Epithelial cell of esophagus (primary cell): Measurements from ENCODE around the gene C1QTNF12.

Source experiments
- DNase-seq: peaks from one replicate; pipeline ENCODE4 v3.0.0; 2010; ENCODE audit warnings: low read depth
- H3K4me3 ChIP-seq: 2 replicates; pipeline ENCODE4 v1.5.1; 2011; ENCODE audit warnings: mild to moderate bottlenecking, low read length, control low read depth
- CTCF ChIP-seq: IDR thresholded peaks from 2 replicates; pipeline ENCODE4 v1.5.1; 2011; ENCODE audit warnings: low read depth, mild to moderate bottlenecking, low read length, control low read depth, inconsistent platforms; ENCODE audit not compliant: insufficient read depth; ENCODE audit errors: missing control alignments

Gene C1QTNF12

GRCh38 chr1:1231400-1232207, 14.9 kb downstream of the C1QTNF12 start, which contains the start of gene SDF4:
Gene SDF4, minus strand, starts transcription at chr1:1232001. Its CDS starts 3,229 bp downstream, at chr1:1228772.
- DNase-seq, result peak; percentile 97
- H3K4me3 ChIP-seq, result peak within 1 kb of the TSS; percentile 95
- TF ChIP-seq CTCF, result no peak

- peak overlapping the region; percentile 95 for H3K4me3 ChIP-seq
- TF ChIP-seq CTCF, result peak; percentile 47
- peak; percentile 58 for DNase-seq
These were observed 15.7 kb downstream of the C1QTNF12 start for GRCh38 chr1:1230656-1231399.

GRCh38 chr1:1229770-1230169, 16.8 kb downstream of the C1QTNF12 start:
- no peak for TF ChIP-seq CTCF
- H3K4me3 ChIP-seq, result no peak overlapping the region
- no peak for DNase-seq

- H3K4me3 ChIP-seq, result no peak overlapping the region
- no peak for TF ChIP-seq CTCF
- no peak for DNase-seq
These were observed 17.8 kb downstream of the C1QTNF12 start for GRCh38 chr1:1228596-1229321.

GRCh38 chr1:1228187-1228586, 18.3 kb downstream of the C1QTNF12 start:
- no peak for TF ChIP-seq CTCF
- H3K4me3 ChIP-seq, result no peak overlapping the region
- DNase-seq, result no peak

- TF ChIP-seq CTCF, result no peak
- DNase-seq, result no peak
- H3K4me3 ChIP-seq, result no peak overlapping the region
These were observed 19.1 kb downstream of the C1QTNF12 start for GRCh38 chr1:1227386-1227785.
